K562 (cell line): Measurements from ENCODE around the gene TMC2. TPM values are rescaled to one million over a fixed set of nuclear protein-coding genes. Genes with fewer than 3 reads are reported as not detected.

Experiments used
- ATAC-seq: fragments of 200-7000 bp; cut with Tn5 transposase; 3 replicates; pipeline ENCODE4 v1.9.1; 2020; ENCODE audit warnings: moderate library complexity
- BruUV-seq: library from RNA; stranded (reverse); fragments of 400-500 nt; replicated peaks from 2 replicates; lab custom pipeline; 2021; lab: Mats Ljungman, UMichigan
- CTCF ChIA-PET: fragments of 300-600 bp; formaldehyde crosslinking; extraction: SDS; loops from one replicate; lab custom pipeline; 2021; ENCODE audit warnings: low intra/inter-chr PET ratio; lab: Yijun Ruan, JAX
- POLR2A ChIA-PET: fragments of 300-600, 350-650 bp; sonication (Branson Sonifier 250); formaldehyde crosslinking; extraction: SDS; loops from one replicate; lab custom pipeline; 2021; ENCODE audit warnings: antibody characterized with exemption, inconsistent platforms; lab: Yijun Ruan, JAX
- DNase-seq, 4 experiments: peaks; one replicate each; pipeline versions ENCODE4 v3.0.0 to v3.0.0-alpha.2; 2011 to 2018; ENCODE audit warnings: low spot score in 3 of 4, mixed read lengths in 3 of 4; ENCODE audit errors: extremely low read depth in 1 of 4
- FAIRE-seq: peaks from 2 replicates; lab custom pipeline; 2011; peaks lifted over from hg19 to GRCh38; lab: Jason Lieb, UNC
- H2AFZ ChIP-seq: 2 replicates; pipeline ENCODE4 v1.6.0; 2011; ENCODE audit warnings: low read depth, low read length, control low read depth, inconsistent platforms
- H3K27ac ChIP-seq: fragments of 200-600 bp; 3 replicates; pipeline ENCODE4 v1.8.0; 2011; ENCODE audit warnings: low read depth, mild to moderate bottlenecking, control low read depth, inconsistent platforms, low read length, moderate library complexity, mixed read lengths; ENCODE audit errors: extremely low read depth
- H3K27me3 ChIP-seq, 2 experiments: fragments of 300-600 bp in 1 of 2; 2 replicates in 1 of 2; 3 replicates in 1 of 2; pipeline versions ENCODE4 v1.6.0 to v1.8.0; 2011; ENCODE audit warnings: inconsistent platforms in 2 of 2, low read length in 2 of 2, mild to moderate bottlenecking in 1 of 2, mixed read lengths in 1 of 2, moderate library complexity in 1 of 2; ENCODE audit not compliant: control insufficient read depth in 2 of 2, insufficient read depth in 2 of 2
- H3K36me3 ChIP-seq: fragments of 300-600 bp; 3 replicates; pipeline ENCODE4 v1.8.0; 2011; ENCODE audit warnings: mild to moderate bottlenecking, low read length, inconsistent platforms; ENCODE audit not compliant: control insufficient read depth, insufficient read depth
- H3K4me1 ChIP-seq, 2 experiments: fragments of 200-600 bp in 1 of 2; replicated peaks in 1 of 2; 2 replicates in 1 of 2; 3 replicates in 1 of 2; pipeline versions ENCODE4 v1.5.1 to v1.8.0; 2011; ENCODE audit warnings: inconsistent platforms in 2 of 2, low read length in 2 of 2, mild to moderate bottlenecking in 1 of 2, mixed read lengths in 1 of 2, moderate library complexity in 1 of 2; ENCODE audit not compliant: control insufficient read depth in 2 of 2, insufficient read depth in 2 of 2
- H3K4me2 ChIP-seq: 2 replicates; pipeline ENCODE4 v1.6.1; 2011; ENCODE audit warnings: low read length, control low read depth, inconsistent platforms, mixed read lengths; ENCODE audit not compliant: insufficient read depth
- H3K4me3 ChIP-seq: fragments of 200-600 bp; sonication (generic), shearing (Covaris generic); 2 replicates; pipeline ENCODE4 v1.5.1; 2016; ENCODE audit warnings: control low read depth, inconsistent platforms
- H3K79me2 ChIP-seq: fragments of 200-600 bp; 3 replicates; pipeline ENCODE4 v1.8.0; 2011; ENCODE audit warnings: low read length, inconsistent platforms; ENCODE audit not compliant: control insufficient read depth, insufficient read depth
- H3K9ac ChIP-seq, 2 experiments: 2 replicates each; pipeline versions ENCODE4 v1.6.0 to v1.6.1; 2011; ENCODE audit warnings: low read depth in 2 of 2, low read length in 2 of 2, control low read depth in 1 of 2, inconsistent platforms in 1 of 2, mild to moderate bottlenecking in 1 of 2, mixed read lengths in 1 of 2; ENCODE audit not compliant: insufficient read depth in 1 of 2
- H3K9me1 ChIP-seq: one replicate; pipeline ENCODE4 v1.6.0; 2011; ENCODE audit warnings: inconsistent platforms, mild to moderate bottlenecking, low read length, moderate library complexity; ENCODE audit not compliant: control insufficient read depth, insufficient read depth
- H3K9me3 ChIP-seq: replicated peaks from 2 replicates; pipeline ENCODE4 v1.5.1; 2011; ENCODE audit warnings: low read depth, low read length, inconsistent platforms; ENCODE audit not compliant: control insufficient read depth, insufficient read depth
- H4K20me1 ChIP-seq: replicated peaks from 2 replicates; pipeline ENCODE4 v1.6.1; 2011; ENCODE audit warnings: low read length, inconsistent platforms, mixed read lengths; ENCODE audit not compliant: control insufficient read depth, insufficient read depth
- BMI1 ChIP-seq: fragments of 150-350 bp; IDR thresholded peaks from 2 replicates; pipeline ENCODE4 v1.6.1; 2014; ENCODE audit warnings: low read length
- CAMTA2 ChIP-seq: fragments of 250-450 bp; sonication (Bioruptor Pico); conservative IDR thresholded peaks from 2 replicates; pipeline ENCODE4 v1.5.1; 2022
- CBFA2T2 ChIP-seq: fragments of 450-650 bp; conservative IDR thresholded peaks from 2 replicates; pipeline ENCODE4 v1.6.1; 2017; ENCODE audit warnings: mild to moderate bottlenecking
- FOSL1 ChIP-seq: fragments of 200-800 bp; sonication (Bioruptor generic); conservative IDR thresholded peaks from 2 replicates; pipeline ENCODE4 v1.6.1; 2016; ENCODE audit warnings: missing genetic modification characterization, missing compliant biosample characterization
- HDAC6 ChIP-seq: IDR thresholded peaks from 2 replicates; pipeline ENCODE4 v1.6.1; 2012; ENCODE audit warnings: low read depth, mild to moderate bottlenecking, control low read depth, inconsistent platforms, low read length, moderate library complexity
- HEY1 ChIP-seq: fragments of 250-450 bp; sonication (Bioruptor Pico); IDR thresholded peaks from 2 replicates; pipeline ENCODE4 v1.5.0; 2020; ENCODE audit warnings: mild to moderate bottlenecking, moderate library complexity, borderline replicate concordance
- LARP7 ChIP-seq: fragments of 450-650 bp; IDR thresholded peaks from 2 replicates; pipeline ENCODE4 v1.6.1; 2016
- MIER1 ChIP-seq: fragments of 450-650 bp; IDR thresholded peaks from 2 replicates; pipeline ENCODE4 v1.6.1; 2016; ENCODE audit warnings: antibody characterized with exemption, mild to moderate bottlenecking, low read depth
- MXI1 ChIP-seq: IDR thresholded peaks from 2 replicates; pipeline ENCODE4 v1.6.1; 2011; ENCODE audit warnings: low read depth, mild to moderate bottlenecking, improper control_type of control experiment, low read length
- MYNN ChIP-seq, 2 experiments: sonication (generic); formaldehyde crosslinking in 1 of 2; IDR thresholded peaks; 2 replicates each; pipeline versions ENCODE4 v1.5.0 to v1.6.1; 2016 to 2020; ENCODE audit warnings: antibody characterized with exemption in 1 of 2, missing genetic modification reagents in 1 of 2
- POLR2G ChIP-seq: fragments of 200-400 bp; formaldehyde crosslinking; IDR thresholded peaks from 2 replicates; pipeline ENCODE4 v1.6.1; 2017; ENCODE audit warnings: low read depth, mild to moderate bottlenecking, antibody characterized with exemption, low read length, moderate library complexity
- RAD51 ChIP-seq: fragments of 450-650 bp; IDR thresholded peaks from 2 replicates; pipeline ENCODE4 v1.7.1; 2016; ENCODE audit warnings: low read depth, mild to moderate bottlenecking, borderline replicate concordance
- TCF7L2 ChIP-seq: fragments of 150-350 bp; IDR thresholded peaks from 2 replicates; pipeline ENCODE4 v1.6.1; 2016; ENCODE audit warnings: low read depth, mild to moderate bottlenecking, low read length, moderate library complexity
- ZNF140 ChIP-seq: fragments of 250-450 bp; sonication (Bioruptor Pico); IDR thresholded peaks from 2 replicates; pipeline ENCODE4 v1.8.0; 2021; ENCODE audit warnings: moderate library complexity, mild to moderate bottlenecking, inconsistent platforms
- WGBS: fragments of 100-300 bp; shearing (Covaris generic); methylation state at CpG from one replicate; pipeline ENCODE4 v1.1.6; 2016; ENCODE audit warnings: low coverage, mixed read lengths; ENCODE audit not compliant: insufficient coverage; ENCODE audit errors: missing lambda C conversion rate; 5-methylcytosine and 5-hydroxymethylcytosine counted together
- in situ Hi-C: fragments of 300-500 bp; cut with MboI; formaldehyde crosslinking; loops from 4 replicates; pipeline ENCODE4 v1.15.0; 2018; ENCODE audit warnings: inconsistent platforms, mixed read lengths
- intact Hi-C: fragments of 100-400 bp; cut with micrococcal nuclease; formaldehyde crosslinking; loops from 2 replicates; pipeline ENCODE4 v1.14.2; 2022
- polyA plus RNA-seq, 8 experiments: library from polyadenylated mRNA; depleted of rRNA in 4 of 8; stranded (reverse) in 5 of 8; unstranded in 3 of 8; fragments of >200 nt; fragmentation: Nextera tagmentation in 2 of 8; fragmentation: Illumina TruSeq in 1 of 8; extraction: Ambion mirVana in 2 of 8; extraction: Trizol in 1 of 8; gene quantifications; 2 replicates each; pipeline versions ENCODE4 v1.2.1 to v1.2.3, GENCODE V29; 2011 to 2014; ENCODE audit warnings: inconsistent platforms in 1 of 8, missing spikeins in 1 of 8
- total RNA-seq, 7 experiments: library from RNA; depleted of rRNA in 6 of 7; stranded (reverse); fragments of >200 nt in 6 of 7; fragmentation: Illumina TruSeq in 2 of 7; extraction: Trizol in 2 of 7; gene quantifications; 2 replicates each; pipeline versions ENCODE4 v1.2.1 to v1.2.3, GENCODE V29; 2011 to 2021; ENCODE audit warnings: low replicate concordance in 1 of 7
- TF ChIP-seq, protein P1 (sequence below): IDR thresholded peaks from 3 replicates; pipeline ENCODE4 v1.6.1; 2011; ENCODE audit warnings: borderline replicate concordance, mild to moderate bottlenecking, moderate library complexity; ENCODE audit not compliant: insufficient read length; ENCODE audit errors: extremely low read depth

TMC2 gene
- total and polyA plus RNA-seq, 9 of the 15 experiments (the other 6 are each of a cell fraction or from before 2014, with no cell fraction given) = not detected

GRCh38 chr20:2516399-2516798 lies 20.0 kb upstream of the TMC2 start:
- POLR2A ChIA-PET = no interaction called here
- BruUV-seq = no TSS peak
- Histone ChIP-seq H3K4me2 (no peak overlapping the region), H3K4me3 (no peak overlapping the region), H3K36me3 (no peaks in the 10 kb centered on the region), H2AFZ (no peak overlapping the region), H3K27me3 (no peaks in the 10 kb centered on the region), H3K9me3 (no peaks in the 10 kb centered on the region), H3K9ac (no peak overlapping the region), H3K79me2 (no peaks in the 10 kb centered on the region), H4K20me1 (no peaks in the 10 kb centered on the region), H3K9me1 (no peaks in the 10 kb centered on the region), H3K27ac (no peak overlapping the region), H3K4me1 (peaks cover 0 to 13% of the 10 kb centered on the region in 2 experiments; a peak in 3 of 5 replicates)
- TF ChIP-seq MXI1 = no peak
- no peak for TF ChIP-seq HEY1 (CRISPR knock-in tag)
- peak; percentile 81; the same call in 1 of the 2 replicates for TF ChIP-seq MYNN (IDR thresholded peaks at IDR 0.05)
- no peak for TF ChIP-seq MYNN (CRISPR knock-in tag; IDR thresholded peaks at IDR 0.05)
- TF ChIP-seq CBFA2T2 = 0 out of 2 replicates have a peak, but pooled peaks have one; percentile 2
- TF ChIP-seq FOSL1 (tag) = no peak
- 36% methylated on average over 2 of the region's 2 CpGs for WGBS
- intact Hi-C loops (no loop called here), in situ Hi-C loops (no loop called here)
- DNase-seq (no peak), ATAC-seq (no peak), FAIRE-seq (no peak)
- CTCF ChIA-PET = no interaction called here

DNA sequence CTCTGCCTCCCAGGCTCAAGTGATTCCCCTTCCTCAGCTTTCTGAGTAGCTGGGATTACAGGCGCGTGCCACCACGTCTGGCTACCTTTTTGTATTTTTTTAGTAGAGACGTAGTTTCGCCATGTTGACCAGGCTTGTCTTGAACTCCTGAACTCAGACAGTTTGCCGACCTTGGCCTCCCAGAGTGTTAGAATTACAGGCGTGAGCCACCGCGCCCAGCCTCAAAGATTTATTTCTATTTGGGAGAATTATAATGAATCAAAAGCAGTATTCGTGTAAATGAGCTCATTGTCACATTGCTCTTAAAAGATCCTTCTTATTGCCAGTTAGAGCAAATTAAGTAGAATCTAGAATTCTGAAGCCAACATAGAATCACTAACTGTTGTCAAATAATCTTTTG lies 18.3 kb upstream of the TMC2 start:
- BruUV-seq = no TSS peak
- no peaks in the 10 kb centered on the region for H3K27me3 ChIP-seq
- no peaks in the 10 kb centered on the region for H3K9me3 ChIP-seq
- H4K20me1 ChIP-seq = no peaks in the 10 kb centered on the region
- DNase-seq (no peak), FAIRE-seq (no peak), ATAC-seq (no peak)
- H2AFZ ChIP-seq = peak overlapping the region; percentile 89
- H3K27ac ChIP-seq = no peak overlapping the region
- intact Hi-C loops (no loop called here), in situ Hi-C loops (no loop called here)
- 86% methylated on average over 10 of the region's 10 CpGs for WGBS
- H3K36me3 ChIP-seq = no peaks in the 10 kb centered on the region
- no peak overlapping the region for H3K4me3 ChIP-seq
- ChIA-PET CTCF (no interaction called here), POLR2A (interaction anchor here (0.9 kb wide), 1 partner anchor 28 kb away, joined by 3 read pairs; no protein-coding TSS in a partner anchor)
- H3K79me2 ChIP-seq = no peaks in the 10 kb centered on the region
- no peaks in the 10 kb centered on the region for H3K9me1 ChIP-seq
- no peak overlapping the region for H3K4me2 ChIP-seq
- H3K9ac ChIP-seq = no peak overlapping the region
- H3K4me1 ChIP-seq = peaks cover 0 to 17% of the 10 kb centered on the region in 2 experiments; a peak in 3 of 5 replicates
- TF ChIP-seq CAMTA2 (CRISPR knock-in tag) (no peak), RAD51 (no peak), HDAC6 (no peak), BMI1 (no peak), MIER1 (no peak), LARP7 (no peak), ZNF140 (CRISPR knock-in tag) (no peak), TCF7L2 (no peak), POLR2G (no peak)
- TF ChIP-seq, protein P1, sequence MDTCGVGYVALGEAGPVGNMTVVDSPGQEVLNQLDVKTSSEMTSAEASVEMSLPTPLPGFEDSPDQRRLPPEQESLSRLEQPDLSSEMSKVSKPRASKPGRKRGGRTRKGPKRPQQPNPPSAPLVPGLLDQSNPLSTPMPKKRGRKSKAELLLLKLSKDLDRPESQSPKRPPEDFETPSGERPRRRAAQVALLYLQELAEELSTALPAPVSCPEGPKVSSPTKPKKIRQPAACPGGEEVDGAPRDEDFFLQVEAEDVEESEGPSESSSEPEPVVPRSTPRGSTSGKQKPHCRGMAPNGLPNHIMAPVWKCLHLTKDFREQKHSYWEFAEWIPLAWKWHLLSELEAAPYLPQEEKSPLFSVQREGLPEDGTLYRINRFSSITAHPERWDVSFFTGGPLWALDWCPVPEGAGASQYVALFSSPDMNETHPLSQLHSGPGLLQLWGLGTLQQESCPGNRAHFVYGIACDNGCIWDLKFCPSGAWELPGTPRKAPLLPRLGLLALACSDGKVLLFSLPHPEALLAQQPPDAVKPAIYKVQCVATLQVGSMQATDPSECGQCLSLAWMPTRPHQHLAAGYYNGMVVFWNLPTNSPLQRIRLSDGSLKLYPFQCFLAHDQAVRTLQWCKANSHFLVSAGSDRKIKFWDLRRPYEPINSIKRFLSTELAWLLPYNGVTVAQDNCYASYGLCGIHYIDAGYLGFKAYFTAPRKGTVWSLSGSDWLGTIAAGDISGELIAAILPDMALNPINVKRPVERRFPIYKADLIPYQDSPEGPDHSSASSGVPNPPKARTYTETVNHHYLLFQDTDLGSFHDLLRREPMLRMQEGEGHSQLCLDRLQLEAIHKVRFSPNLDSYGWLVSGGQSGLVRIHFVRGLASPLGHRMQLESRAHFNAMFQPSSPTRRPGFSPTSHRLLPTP = no peak
